ENCODE data around the gene CANT1. TPM values are rescaled to one million over a fixed set of nuclear protein-coding genes. Genes with fewer than 3 reads are reported as not detected.

CANT1 gene
- total and polyA plus RNA-seq, 2 of the 13 experiments (the other 11 are each of a cell fraction or from before 2014, with no cell fraction given): 34.1 to 42.1 TPM

- WGBS (ENCODE audit: low lambda C conversion rate): 94% methylated on average over 21 of the region's 30 CpGs
- ATAC-seq (no peak), FAIRE-seq (no peak), DNase-seq (ENCODE audit: low spot score) (no peak)
- Histone ChIP-seq H2AFZ (ENCODE audit: low read length) (no peak overlapping the region), H3K79me2 (ENCODE audit: insufficient read depth, low read length) (peaks cover 27% of the 10 kb centered on the region), H3K4me3 (replicated peaks in 1 of 3; ENCODE audit: insufficient read depth in 1 of 3, low read depth in 2 of 3, low read length in 3 of 3) (no peak overlapping the region), H3K9ac (ENCODE audit: insufficient read depth, low read depth, low read length) (no peak overlapping the region), H4K20me1 (ENCODE audit: insufficient read depth, low read length) (peaks cover 18% of the 10 kb centered on the region; the same call in 1 of the 2 replicates), H3K27me3 (ENCODE audit: control insufficient read depth in 1 of 2, insufficient read depth in 2 of 2, low read length in 2 of 2) (no peaks in the 10 kb centered on the region; a peak in 1 of 5 replicates), H3K27ac (ENCODE audit: extremely low read length, insufficient read depth, low read length) (no peak overlapping the region), H3K36me3 (replicated peaks in 1 of 2; ENCODE audit: control insufficient read depth in 1 of 2, insufficient read depth in 2 of 2, low read length in 2 of 2) (peaks cover 9 to 54% of the 10 kb centered on the region in 2 experiments), H3K4me1 (ENCODE audit: insufficient read depth, low read length) (peaks cover 56% of the 10 kb centered on the region), H3K9me3 (ENCODE audit: low read length) (no peaks in the 10 kb centered on the region), H3K4me2 (ENCODE audit: low read depth, low read length) (no peak overlapping the region)
- BruUV-seq (replicated peaks): no TSS peak
- intact Hi-C loops (cut with micrococcal nuclease; ENCODE audit: unreplicated experiment) (no loop called here), in situ Hi-C loops (cut with HindIII; ENCODE audit: extremely low pct_ligation_motif_present, low pct_unique_long_range_greater_than_20kb) (loop anchor here (5.0 kb wide), 1 partner anchor 93 kb away; no protein-coding TSS in a partner anchor)
- CTCF ChIA-PET (ENCODE audit: low intra/inter-chr PET ratio, low total read pairs): no interaction called here
- POLR2A ChIA-PET: interaction anchor here (0.7 to 5.1 kb wide), 3 partner anchors 13 to 109 kb away, joined by 3 to 25 read pairs (median 4); no protein-coding TSS in a partner anchor
- TF ChIP-seq NKX3-1 (CRISPR knock-in tag; IDR thresholded peaks at IDR 0.05) (no peak), CREBL2 (CRISPR knock-in tag; IDR thresholded peaks at IDR 0.05; ENCODE audit: borderline replicate concordance) (no peak), AGO2 (optimal IDR thresholded peaks at IDR 0.05; ENCODE audit: low read depth, low read length) (peak; percentile 58), THAP8 (CRISPR knock-in tag; IDR thresholded peaks at IDR 0.05; ENCODE audit: borderline replicate concordance) (no peak), ZFP82 (CRISPR knock-in tag; IDR thresholded peaks at IDR 0.05; ENCODE audit: borderline replicate concordance) (no peak), GLI4 (CRISPR knock-in tag; IDR thresholded peaks at IDR 0.05; ENCODE audit: borderline replicate concordance) (no peak), EED (CRISPR knock-in tag; IDR thresholded peaks at IDR 0.05) (peak; percentile 72; the same call in 1 of the 2 replicates), RAD21 (CRISPR knock-in tag; IDR thresholded peaks at IDR 0.05) (0 out of 2 replicates have a peak, but pooled peaks have one; percentile 9), ZNF768 (CRISPR knock-in tag; IDR thresholded peaks at IDR 0.05) (peak; percentile 26; the same call in 1 of the 2 replicates), SMARCE1 (IDR thresholded peaks at IDR 0.05; ENCODE audit: borderline replicate concordance) (no peak), MIXL1 (CRISPR knock-in tag; IDR thresholded peaks at IDR 0.05) (no peak), RBFOX2 (IDR thresholded peaks at IDR 0.05; ENCODE audit: low read depth, low read length) (peak; percentile 80), ZBTB38 (CRISPR knock-in tag; IDR thresholded peaks at IDR 0.05) (peak; percentile 53; the same call in 1 of the 2 replicates), POLR2A (IDR thresholded peaks at IDR 0.05; ENCODE audit: insufficient read depth in 1 of 2, low read depth in 2 of 2, low read length in 2 of 2) (peak in 1 of 2 experiments; percentile 4; a peak in 1 of 4 replicates)
- TF ChIP-seq, protein P1, sequence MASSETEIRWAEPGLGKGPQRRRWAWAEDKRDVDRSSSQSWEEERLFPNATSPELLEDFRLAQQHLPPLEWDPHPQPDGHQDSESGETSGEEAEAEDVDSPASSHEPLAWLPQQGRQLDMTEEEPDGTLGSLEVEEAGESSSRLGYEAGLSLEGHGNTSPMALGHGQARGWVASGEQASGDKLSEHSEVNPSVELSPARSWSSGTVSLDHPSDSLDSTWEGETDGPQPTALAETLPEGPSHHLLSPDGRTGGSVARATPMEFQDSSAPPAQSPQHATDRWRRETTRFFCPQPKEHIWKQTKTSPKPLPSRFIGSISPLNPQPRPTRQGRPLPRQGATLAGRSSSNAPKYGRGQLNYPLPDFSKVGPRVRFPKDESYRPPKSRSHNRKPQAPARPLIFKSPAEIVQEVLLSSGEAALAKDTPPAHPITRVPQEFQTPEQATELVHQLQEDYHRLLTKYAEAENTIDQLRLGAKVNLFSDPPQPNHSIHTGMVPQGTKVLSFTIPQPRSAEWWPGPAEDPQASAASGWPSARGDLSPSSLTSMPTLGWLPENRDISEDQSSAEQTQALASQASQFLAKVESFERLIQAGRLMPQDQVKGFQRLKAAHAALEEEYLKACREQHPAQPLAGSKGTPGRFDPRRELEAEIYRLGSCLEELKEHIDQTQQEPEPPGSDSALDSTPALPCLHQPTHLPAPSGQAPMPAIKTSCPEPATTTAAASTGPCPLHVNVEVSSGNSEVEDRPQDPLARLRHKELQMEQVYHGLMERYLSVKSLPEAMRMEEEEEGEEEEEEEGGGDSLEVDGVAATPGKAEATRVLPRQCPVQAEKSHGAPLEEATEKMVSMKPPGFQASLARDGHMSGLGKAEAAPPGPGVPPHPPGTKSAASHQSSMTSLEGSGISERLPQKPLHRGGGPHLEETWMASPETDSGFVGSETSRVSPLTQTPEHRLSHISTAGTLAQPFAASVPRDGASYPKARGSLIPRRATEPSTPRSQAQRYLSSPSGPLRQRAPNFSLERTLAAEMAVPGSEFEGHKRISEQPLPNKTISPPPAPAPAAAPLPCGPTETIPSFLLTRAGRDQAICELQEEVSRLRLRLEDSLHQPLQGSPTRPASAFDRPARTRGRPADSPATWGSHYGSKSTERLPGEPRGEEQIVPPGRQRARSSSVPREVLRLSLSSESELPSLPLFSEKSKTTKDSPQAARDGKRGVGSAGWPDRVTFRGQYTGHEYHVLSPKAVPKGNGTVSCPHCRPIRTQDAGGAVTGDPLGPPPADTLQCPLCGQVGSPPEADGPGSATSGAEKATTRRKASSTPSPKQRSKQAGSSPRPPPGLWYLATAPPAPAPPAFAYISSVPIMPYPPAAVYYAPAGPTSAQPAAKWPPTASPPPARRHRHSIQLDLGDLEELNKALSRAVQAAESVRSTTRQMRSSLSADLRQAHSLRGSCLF (CRISPR knock-in tag; IDR thresholded peaks at IDR 0.05; ENCODE audit: borderline replicate concordance): no peak
Measured at GRCh38 chr17:78974635-78975591, 34.7 kb downstream of the CANT1 start.
